ENCODE data around the gene PLN.

DNA sequence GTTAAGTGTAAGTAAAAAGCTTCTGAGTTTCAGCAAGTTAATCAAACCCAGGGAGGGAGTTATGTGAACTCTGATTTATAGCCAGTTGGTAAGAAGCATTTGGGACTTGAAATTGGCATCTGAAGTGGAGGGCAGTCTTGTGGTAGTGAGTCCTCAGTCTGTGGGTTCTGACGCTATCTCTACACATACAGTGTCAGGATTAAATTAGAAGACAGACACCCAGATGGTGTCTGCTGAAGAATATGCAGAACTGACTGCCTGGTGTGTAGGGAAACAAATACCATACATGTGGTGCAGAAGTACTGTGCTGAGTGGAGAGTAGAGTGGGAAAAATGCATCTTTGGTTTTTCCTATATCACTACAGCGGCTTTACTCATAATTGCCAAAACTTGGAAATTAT, 43.5 kb upstream of the PLN start:
- TF ChIP-seq POLR2A (IDR thresholded peaks at IDR 0.05) (no peak), CTCF (IDR thresholded peaks at IDR 0.05) (no peak)

Measured in sigmoid colon (tissue), 3 donors.